WTC11 (cell line): ENCODE results near the gene PLCH2. TPM values are rescaled to one million over a fixed set of nuclear protein-coding genes. Genes with fewer than 3 reads are reported as not detected.

ENCODE experiments used
- ATAC-seq: fragments of 200-7000 bp; cut with Tn5 transposase; 2 replicates; pipeline ENCODE4 v1.10.0; 2021; ENCODE audit warnings: mild to moderate bottlenecking, moderate library complexity
- CTCF ChIA-PET: fragments of 300-600 bp; sonication (Branson Sonifier 250); formaldehyde crosslinking; loops from one replicate; lab custom pipeline; 2021; ENCODE audit warnings: antibody characterized with exemption; lab: Charles Lee
- POLR2A ChIA-PET: fragments of 350-600 bp; sonication (Branson Sonifier 250); formaldehyde crosslinking; loops from one replicate; lab custom pipeline; 2021; ENCODE audit warnings: antibody characterized with exemption; lab: Charles Lee
- DNase-seq: peaks from one replicate; pipeline ENCODE4 v3.0.0; 2021; ENCODE audit warnings: low spot score
- H3K27ac Mint-ChIP-seq: 2 replicates; pipeline ENCODE4 v1.8.0; 2021; ENCODE audit warnings: mixed read lengths
- H3K27me3 Mint-ChIP-seq: 2 replicates; pipeline ENCODE4 v1.8.0; 2021; ENCODE audit warnings: low read depth, mild to moderate bottlenecking, moderate library complexity, mixed read lengths
- H3K36me3 Mint-ChIP-seq: 2 replicates; pipeline ENCODE4 v1.8.0; 2021; ENCODE audit warnings: mixed read lengths
- H3K4me1 Mint-ChIP-seq: 2 replicates; pipeline ENCODE4 v1.8.0; 2022; ENCODE audit warnings: mixed read lengths
- H3K4me3 Mint-ChIP-seq: 2 replicates; pipeline ENCODE4 v1.8.0; 2021; ENCODE audit warnings: mild to moderate bottlenecking, moderate library complexity, mixed read lengths
- H3K9me3 Mint-ChIP-seq: 2 replicates; pipeline ENCODE4 v1.8.0; 2021; ENCODE audit warnings: mixed read lengths
- ATF1 ChIP-seq: sonication (generic); formaldehyde crosslinking; IDR thresholded peaks from 2 replicates; pipeline ENCODE4 v1.8.1; 2023; ENCODE audit warnings: mild to moderate bottlenecking, moderate library complexity, missing genetic modification reagents
- EMX1 ChIP-seq: fragments of 250-450 bp; sonication (Bioruptor Pico); IDR thresholded peaks from 2 replicates; pipeline ENCODE4 v1.8.0; 2021; ENCODE audit warnings: mild to moderate bottlenecking
- ETV6 ChIP-seq: sonication (generic); formaldehyde crosslinking; IDR thresholded peaks from 2 replicates; pipeline ENCODE4 v1.8.1; 2022; ENCODE audit warnings: mild to moderate bottlenecking, missing genetic modification reagents
- FOXP1 ChIP-seq: sonication (generic); formaldehyde crosslinking; IDR thresholded peaks from 2 replicates; pipeline ENCODE4 v1.8.0; 2022; ENCODE audit warnings: missing genetic modification reagents, mild to moderate bottlenecking, moderate library complexity, borderline replicate concordance
- HMGA2 ChIP-seq: fragments of 250-450 bp; sonication (Bioruptor Pico); IDR thresholded peaks from 2 replicates; pipeline ENCODE4 v1.4.0; 2021; ENCODE audit warnings: mild to moderate bottlenecking, moderate library complexity
- NFE2L1 ChIP-seq: sonication (generic); formaldehyde crosslinking; IDR thresholded peaks from 2 replicates; pipeline ENCODE4 v1.8.1; 2023; ENCODE audit warnings: missing genetic modification reagents
- NR1H2 ChIP-seq: sonication (generic); formaldehyde crosslinking; IDR thresholded peaks from 2 replicates; pipeline ENCODE4 v1.9.0; 2021; ENCODE audit warnings: mild to moderate bottlenecking, moderate library complexity, missing genetic modification reagents
- SP1 ChIP-seq: sonication (generic); formaldehyde crosslinking; conservative IDR thresholded peaks from 2 replicates; pipeline ENCODE4 v1.8.1; 2022; ENCODE audit warnings: missing genetic modification reagents
- ZNF423 ChIP-seq: fragments of 250-450 bp; sonication (Bioruptor Pico); IDR thresholded peaks from 2 replicates; pipeline ENCODE4 v2.1.2; 2022; ENCODE audit warnings: mild to moderate bottlenecking, moderate library complexity
- total RNA-seq: library from RNA; stranded (reverse); gene quantifications from 3 replicates; pipeline ENCODE4 v1.2.3, GENCODE V29; 2021
- TF ChIP-seq, protein P1 (sequence below): sonication (generic); formaldehyde crosslinking; IDR thresholded peaks from 2 replicates; pipeline ENCODE4 v1.8.0; 2022; ENCODE audit warnings: missing genetic modification reagents
- TF ChIP-seq, protein P2 (sequence below): sonication (generic); formaldehyde crosslinking; IDR thresholded peaks from 2 replicates; pipeline ENCODE4 v1.8.1; 2022; ENCODE audit warnings: mild to moderate bottlenecking, moderate library complexity, missing genetic modification reagents
- TF ChIP-seq, protein P3 (sequence below): fragments of 250-450 bp; sonication (Bioruptor Pico); IDR thresholded peaks from 2 replicates; pipeline ENCODE4 v1.8.0; 2021; ENCODE audit warnings: mild to moderate bottlenecking
- TF ChIP-seq, protein P4 (sequence below): sonication (generic); formaldehyde crosslinking; IDR thresholded peaks from 2 replicates; pipeline ENCODE4 v1.8.1; 2023; ENCODE audit warnings: mild to moderate bottlenecking, missing genetic modification reagents
- TF ChIP-seq, protein P5 (sequence below): sonication (generic); formaldehyde crosslinking; IDR thresholded peaks from 2 replicates; pipeline ENCODE4 v1.8.1; 2023; ENCODE audit warnings: mild to moderate bottlenecking, missing genetic modification reagents, borderline replicate concordance
- TF ChIP-seq, protein P6 (sequence below): sonication (generic); formaldehyde crosslinking; IDR thresholded peaks from 2 replicates; pipeline ENCODE4 v1.8.0; 2022; ENCODE audit warnings: mild to moderate bottlenecking, missing genetic modification reagents

PLCH2 gene
- total RNA-seq, 1 experiment from 2014 or later = 0.17 TPM

DNA sequence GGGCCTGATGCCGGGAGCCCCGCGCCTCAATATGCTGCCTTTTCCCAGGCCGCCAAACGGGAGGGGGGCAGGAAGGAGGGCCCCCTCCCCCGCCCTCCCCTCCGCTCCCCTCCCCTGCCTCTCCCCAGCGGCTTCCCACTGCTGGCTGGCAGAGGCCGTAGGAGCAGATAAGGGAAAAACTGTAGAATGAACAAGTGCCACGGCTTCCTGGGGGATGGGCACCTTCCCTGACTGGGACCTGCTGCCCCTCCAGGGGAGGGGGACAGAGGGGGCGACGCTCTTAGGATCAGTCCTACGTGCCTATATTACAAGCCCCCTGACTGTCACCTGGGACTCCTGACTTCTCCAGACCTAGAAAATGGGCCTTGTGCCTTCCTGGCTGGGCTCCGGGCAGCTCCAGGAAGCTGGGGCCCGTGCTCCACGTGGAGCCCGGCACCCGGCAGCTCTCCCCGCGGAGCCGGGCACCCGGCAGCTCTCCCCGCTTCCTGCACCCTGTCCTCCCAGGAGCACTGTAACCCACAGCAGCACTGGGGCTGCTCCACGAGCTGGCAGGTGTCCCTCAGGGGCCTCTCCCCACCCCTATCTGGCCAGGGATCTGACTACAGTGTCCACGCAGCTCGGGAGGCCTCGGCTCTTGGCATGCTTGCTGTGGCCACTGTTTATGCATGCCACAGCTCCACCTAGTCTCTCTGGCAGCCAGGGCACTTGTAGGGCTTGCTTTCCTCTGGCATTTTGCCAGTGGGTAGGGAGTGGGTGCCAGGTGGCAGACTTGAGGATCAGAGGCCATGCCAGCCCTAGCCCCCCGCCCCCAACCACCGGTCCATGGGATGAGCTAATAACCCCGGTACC lies 54.6 kb downstream of the PLCH2 start:
- POLR2A ChIA-PET = interaction anchor here (0.6 kb wide), 1 partner anchor 98 kb away, joined by 3 read pairs; no protein-coding TSS in a partner anchor
- CTCF ChIA-PET = interaction anchor here (0.5 to 1.4 kb wide), 5 partner anchors 9 to 119 kb away, joined by 3 to 8 read pairs (median 3); no protein-coding TSS in a partner anchor
- H3K27me3 Mint-ChIP-seq = peaks cover 82% of the 10 kb centered on the region
- no peak for DNase-seq
- TF ChIP-seq SP1 (CRISPR knock-in tag) (no peak), ATF1 (no peak), EMX1 (CRISPR knock-in tag) (no peak), ETV6 (CRISPR knock-in tag) (no peak), NFE2L1 (CRISPR knock-in tag) (no peak), HMGA2 (CRISPR knock-in tag) (no peak), ZNF423 (CRISPR knock-in tag) (no peak), NR1H2 (CRISPR knock-in tag) (no peak), FOXP1 (CRISPR knock-in tag) (no peak)
- TF ChIP-seq, protein P1, sequence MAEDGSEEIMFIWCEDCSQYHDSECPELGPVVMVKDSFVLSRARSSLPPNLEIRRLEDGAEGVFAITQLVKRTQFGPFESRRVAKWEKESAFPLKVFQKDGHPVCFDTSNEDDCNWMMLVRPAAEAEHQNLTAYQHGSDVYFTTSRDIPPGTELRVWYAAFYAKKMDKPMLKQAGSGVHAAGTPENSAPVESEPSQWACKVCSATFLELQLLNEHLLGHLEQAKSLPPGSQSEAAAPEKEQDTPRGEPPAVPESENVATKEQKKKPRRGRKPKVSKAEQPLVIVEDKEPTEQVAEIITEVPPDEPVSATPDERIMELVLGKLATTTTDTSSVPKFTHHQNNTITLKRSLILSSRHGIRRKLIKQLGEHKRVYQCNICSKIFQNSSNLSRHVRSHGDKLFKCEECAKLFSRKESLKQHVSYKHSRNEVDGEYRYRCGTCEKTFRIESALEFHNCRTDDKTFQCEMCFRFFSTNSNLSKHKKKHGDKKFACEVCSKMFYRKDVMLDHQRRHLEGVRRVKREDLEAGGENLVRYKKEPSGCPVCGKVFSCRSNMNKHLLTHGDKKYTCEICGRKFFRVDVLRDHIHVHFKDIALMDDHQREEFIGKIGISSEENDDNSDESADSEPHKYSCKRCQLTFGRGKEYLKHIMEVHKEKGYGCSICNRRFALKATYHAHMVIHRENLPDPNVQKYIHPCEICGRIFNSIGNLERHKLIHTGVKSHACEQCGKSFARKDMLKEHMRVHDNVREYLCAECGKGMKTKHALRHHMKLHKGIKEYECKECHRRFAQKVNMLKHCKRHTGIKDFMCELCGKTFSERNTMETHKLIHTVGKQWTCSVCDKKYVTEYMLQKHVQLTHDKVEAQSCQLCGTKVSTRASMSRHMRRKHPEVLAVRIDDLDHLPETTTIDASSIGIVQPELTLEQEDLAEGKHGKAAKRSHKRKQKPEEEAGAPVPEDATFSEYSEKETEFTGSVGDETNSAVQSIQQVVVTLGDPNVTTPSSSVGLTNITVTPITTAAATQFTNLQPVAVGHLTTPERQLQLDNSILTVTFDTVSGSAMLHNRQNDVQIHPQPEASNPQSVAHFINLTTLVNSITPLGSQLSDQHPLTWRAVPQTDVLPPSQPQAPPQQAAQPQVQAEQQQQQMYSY (CRISPR knock-in tag) = no peak
- TF ChIP-seq, protein P2, sequence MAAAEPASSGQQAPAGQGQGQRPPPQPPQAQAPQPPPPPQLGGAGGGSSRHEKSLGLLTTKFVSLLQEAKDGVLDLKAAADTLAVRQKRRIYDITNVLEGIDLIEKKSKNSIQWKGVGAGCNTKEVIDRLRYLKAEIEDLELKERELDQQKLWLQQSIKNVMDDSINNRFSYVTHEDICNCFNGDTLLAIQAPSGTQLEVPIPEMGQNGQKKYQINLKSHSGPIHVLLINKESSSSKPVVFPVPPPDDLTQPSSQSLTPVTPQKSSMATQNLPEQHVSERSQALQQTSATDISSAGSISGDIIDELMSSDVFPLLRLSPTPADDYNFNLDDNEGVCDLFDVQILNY (CRISPR knock-in tag) = no peak
- TF ChIP-seq, protein P3, sequence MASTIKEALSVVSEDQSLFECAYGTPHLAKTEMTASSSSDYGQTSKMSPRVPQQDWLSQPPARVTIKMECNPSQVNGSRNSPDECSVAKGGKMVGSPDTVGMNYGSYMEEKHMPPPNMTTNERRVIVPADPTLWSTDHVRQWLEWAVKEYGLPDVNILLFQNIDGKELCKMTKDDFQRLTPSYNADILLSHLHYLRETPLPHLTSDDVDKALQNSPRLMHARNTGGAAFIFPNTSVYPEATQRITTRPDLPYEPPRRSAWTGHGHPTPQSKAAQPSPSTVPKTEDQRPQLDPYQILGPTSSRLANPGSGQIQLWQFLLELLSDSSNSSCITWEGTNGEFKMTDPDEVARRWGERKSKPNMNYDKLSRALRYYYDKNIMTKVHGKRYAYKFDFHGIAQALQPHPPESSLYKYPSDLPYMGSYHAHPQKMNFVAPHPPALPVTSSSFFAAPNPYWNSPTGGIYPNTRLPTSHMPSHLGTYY (CRISPR knock-in tag) = no peak
- TF ChIP-seq, protein P4, sequence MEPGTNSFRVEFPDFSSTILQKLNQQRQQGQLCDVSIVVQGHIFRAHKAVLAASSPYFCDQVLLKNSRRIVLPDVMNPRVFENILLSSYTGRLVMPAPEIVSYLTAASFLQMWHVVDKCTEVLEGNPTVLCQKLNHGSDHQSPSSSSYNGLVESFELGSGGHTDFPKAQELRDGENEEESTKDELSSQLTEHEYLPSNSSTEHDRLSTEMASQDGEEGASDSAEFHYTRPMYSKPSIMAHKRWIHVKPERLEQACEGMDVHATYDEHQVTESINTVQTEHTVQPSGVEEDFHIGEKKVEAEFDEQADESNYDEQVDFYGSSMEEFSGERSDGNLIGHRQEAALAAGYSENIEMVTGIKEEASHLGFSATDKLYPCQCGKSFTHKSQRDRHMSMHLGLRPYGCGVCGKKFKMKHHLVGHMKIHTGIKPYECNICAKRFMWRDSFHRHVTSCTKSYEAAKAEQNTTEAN (CRISPR knock-in tag) = no peak
- TF ChIP-seq, protein P5, sequence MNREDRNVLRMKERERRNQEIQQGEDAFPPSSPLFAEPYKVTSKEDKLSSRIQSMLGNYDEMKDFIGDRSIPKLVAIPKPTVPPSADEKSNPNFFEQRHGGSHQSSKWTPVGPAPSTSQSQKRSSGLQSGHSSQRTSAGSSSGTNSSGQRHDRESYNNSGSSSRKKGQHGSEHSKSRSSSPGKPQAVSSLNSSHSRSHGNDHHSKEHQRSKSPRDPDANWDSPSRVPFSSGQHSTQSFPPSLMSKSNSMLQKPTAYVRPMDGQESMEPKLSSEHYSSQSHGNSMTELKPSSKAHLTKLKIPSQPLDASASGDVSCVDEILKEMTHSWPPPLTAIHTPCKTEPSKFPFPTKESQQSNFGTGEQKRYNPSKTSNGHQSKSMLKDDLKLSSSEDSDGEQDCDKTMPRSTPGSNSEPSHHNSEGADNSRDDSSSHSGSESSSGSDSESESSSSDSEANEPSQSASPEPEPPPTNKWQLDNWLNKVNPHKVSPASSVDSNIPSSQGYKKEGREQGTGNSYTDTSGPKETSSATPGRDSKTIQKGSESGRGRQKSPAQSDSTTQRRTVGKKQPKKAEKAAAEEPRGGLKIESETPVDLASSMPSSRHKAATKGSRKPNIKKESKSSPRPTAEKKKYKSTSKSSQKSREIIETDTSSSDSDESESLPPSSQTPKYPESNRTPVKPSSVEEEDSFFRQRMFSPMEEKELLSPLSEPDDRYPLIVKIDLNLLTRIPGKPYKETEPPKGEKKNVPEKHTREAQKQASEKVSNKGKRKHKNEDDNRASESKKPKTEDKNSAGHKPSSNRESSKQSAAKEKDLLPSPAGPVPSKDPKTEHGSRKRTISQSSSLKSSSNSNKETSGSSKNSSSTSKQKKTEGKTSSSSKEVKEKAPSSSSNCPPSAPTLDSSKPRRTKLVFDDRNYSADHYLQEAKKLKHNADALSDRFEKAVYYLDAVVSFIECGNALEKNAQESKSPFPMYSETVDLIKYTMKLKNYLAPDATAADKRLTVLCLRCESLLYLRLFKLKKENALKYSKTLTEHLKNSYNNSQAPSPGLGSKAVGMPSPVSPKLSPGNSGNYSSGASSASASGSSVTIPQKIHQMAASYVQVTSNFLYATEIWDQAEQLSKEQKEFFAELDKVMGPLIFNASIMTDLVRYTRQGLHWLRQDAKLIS = no peak
- TF ChIP-seq, protein P6, sequence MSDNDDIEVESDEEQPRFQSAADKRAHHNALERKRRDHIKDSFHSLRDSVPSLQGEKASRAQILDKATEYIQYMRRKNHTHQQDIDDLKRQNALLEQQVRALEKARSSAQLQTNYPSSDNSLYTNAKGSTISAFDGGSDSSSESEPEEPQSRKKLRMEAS (CRISPR knock-in tag) = no peak
- TF ChIP-seq, all 79 proteins: peak for 0
- no peak overlapping the region for H3K27ac Mint-ChIP-seq
- ATAC-seq = no peak
- H3K9me3 Mint-ChIP-seq = no peaks in the 10 kb centered on the region
- no peak overlapping the region for H3K4me3 Mint-ChIP-seq
- H3K4me1 Mint-ChIP-seq = peaks cover 20% of the 10 kb centered on the region
- H3K36me3 Mint-ChIP-seq = no peaks in the 10 kb centered on the region
